GM18951 (cell line): ENCODE data around the gene OR10K1.
"Not testable (repeated sequence)": the region's sequence is repeated elsewhere in the genome, so short reads cannot be mapped to it uniquely, and the experiment has no call there.

ENCODE experiments used
- POLR2A ChIP-seq: IDR thresholded peaks from 4 replicates; pipeline ENCODE4 v1.6.1; 2011; ENCODE audit warnings: mild to moderate bottlenecking; ENCODE audit not compliant: insufficient read length, insufficient read depth; ENCODE audit errors: extremely low read depth
- in situ Hi-C: fragments of 300-500 bp; cut with MboI; formaldehyde crosslinking; loops from one replicate; pipeline ENCODE4 v1.12.0; 2022; ENCODE audit warnings: low sequenced_read_pairs, mixed read lengths, inconsistent platforms; ENCODE audit not compliant: unreplicated experiment

Gene OR10K1

GRCh38 chr1:158461534-158461933 is at the start of gene OR10K1:
OR10K1 (plus strand) TSS chr1:158461834; CDS start chr1:158465562, 3,728 bp downstream.
- no peak for TF ChIP-seq POLR2A
- in situ Hi-C loops = no loop called here

DNA sequence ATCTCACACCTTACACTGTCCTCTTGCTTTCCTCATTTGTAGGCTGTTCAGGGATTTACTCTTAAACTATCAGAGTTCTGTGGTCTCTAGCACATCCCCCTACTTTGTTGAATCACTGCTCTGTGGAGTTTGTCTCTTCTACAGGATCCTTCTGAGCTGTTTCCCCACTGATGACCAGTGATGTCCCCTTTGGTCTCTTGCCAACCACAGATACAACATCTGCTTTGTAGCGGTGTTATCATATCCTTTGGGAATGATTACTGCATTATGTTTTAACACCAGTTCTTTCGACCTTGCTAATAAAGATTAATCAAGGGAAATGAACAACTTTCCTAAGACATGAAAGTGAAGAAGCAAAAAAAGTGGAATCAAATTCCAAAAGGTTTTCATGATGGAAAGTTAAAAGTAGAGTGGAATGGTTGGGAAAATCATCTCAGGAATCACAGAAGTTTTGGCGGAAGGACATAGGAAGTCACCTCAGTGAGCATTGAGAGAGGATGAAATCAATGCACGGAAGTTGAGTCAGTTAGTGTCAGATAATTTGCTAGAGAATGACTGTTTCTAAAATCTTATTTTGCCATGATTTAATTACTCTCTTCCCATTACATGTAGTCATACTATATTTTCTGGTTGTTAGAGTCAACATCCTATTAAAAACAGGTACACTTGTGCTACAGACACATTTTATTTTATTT is 46.8 kb upstream of the OR10K1 start:
- no peak for TF ChIP-seq POLR2A
- in situ Hi-C loops = no loop called here

DNA sequence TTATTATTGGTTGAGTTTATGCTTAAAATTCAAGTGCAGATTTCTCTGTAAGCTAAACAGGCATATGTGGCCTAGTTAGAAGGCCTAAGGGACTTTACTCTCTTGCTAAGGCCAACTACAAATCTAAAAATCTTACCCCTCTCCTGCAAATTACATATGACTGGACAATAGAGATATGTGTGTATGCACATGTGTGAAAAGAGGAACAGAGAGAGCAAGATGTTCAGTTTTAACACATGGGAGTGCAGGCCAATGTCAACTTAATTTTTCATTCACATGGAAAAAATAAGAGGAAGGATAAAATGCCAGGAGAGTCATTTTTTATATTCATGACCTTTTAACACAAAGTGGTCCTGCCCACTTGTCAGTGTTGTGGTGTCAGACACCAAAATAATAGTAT is 44.0 kb upstream of the OR10K1 start:
- no peak for TF ChIP-seq POLR2A
- in situ Hi-C loops = no loop called here

- TF ChIP-seq POLR2A = no peak
- in situ Hi-C loops = no loop called here
Measured at GRCh38 chr1:158422212-158422611, 39.4 kb upstream of the OR10K1 start.

GRCh38 chr1:158425027-158425426 is 36.6 kb upstream of the OR10K1 start:
- TF ChIP-seq POLR2A = no peak
- in situ Hi-C loops = no loop called here

DNA sequence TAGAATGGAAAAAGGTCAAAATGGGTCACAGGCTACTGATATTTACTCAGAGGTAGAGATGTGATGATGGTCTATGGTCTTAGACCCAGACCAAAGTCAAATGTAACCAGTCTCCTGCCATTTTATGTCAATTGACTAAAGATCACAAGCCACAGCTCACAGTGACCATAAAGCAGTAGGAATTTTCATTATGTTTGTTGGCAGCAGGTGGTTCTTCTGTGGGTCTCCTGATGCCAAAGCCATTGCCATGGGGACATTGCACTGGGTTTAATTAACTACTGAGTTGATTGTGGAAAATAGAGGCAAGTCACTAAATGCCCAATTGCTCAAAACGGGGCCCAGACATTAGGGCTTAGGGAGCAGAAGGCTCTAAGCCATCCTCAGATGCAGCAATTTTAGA is 35.5 kb upstream of the OR10K1 start, which contains the start of gene OR10K2:
TSS of gene OR10K2 (minus strand) at position 101 of the 400 bp plus-strand sequence. CDS start 5,371 bp downstream, outside the sequence.
- in situ Hi-C loops = no loop called here
- no peak for TF ChIP-seq POLR2A

DNA sequence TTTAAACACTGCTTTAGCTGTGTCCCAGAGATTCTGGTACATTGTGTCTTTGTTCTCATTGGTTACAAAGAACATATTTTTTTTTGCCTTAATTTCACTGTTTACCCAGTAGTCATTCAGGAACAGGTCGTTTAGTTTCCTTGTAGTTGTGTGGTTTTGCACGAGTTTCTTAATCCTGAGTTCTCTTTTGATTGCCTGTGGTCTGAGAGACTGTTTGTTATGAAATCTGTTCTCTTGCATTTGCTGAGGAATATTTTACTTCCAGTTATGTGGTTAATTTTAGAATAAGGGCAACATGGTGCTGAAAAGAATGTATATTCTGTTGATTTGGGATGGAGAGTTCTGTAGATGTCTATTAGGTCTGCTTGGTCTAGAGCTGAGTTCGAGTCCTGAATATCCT is 31.5 kb upstream of the OR10K1 start:
- in situ Hi-C loops = not testable (repeated sequence)

- in situ Hi-C loops = no loop called here
- TF ChIP-seq POLR2A = no peak
Measured at GRCh38 chr1:158434741-158435140, 26.9 kb upstream of the OR10K1 start.

DNA sequence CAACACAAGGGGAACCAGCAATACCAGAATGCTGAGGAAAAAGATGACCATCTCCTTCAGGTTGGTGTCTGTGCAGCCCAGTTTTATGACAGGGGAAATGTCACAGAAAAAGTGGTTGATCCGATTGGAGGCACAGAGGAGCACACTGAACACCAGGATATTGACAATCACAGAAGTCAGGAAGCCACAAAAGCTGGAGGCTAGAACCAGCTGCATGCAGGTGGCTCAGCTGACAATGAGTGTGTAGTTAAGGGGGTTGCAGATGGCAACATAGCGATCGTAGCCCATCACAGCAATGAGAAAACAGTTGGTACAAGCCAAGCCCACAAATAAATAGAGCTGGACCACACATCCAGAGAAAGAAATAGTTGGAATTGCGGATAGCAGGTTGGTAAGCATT is 16.3 kb upstream of the OR10K1 start:
- no peak for TF ChIP-seq POLR2A
- in situ Hi-C loops = no loop called here

- in situ Hi-C loops = no loop called here
- no peak for TF ChIP-seq POLR2A
Measured at GRCh38 chr1:158454537-158454936, 7.1 kb upstream of the OR10K1 start.

DNA sequence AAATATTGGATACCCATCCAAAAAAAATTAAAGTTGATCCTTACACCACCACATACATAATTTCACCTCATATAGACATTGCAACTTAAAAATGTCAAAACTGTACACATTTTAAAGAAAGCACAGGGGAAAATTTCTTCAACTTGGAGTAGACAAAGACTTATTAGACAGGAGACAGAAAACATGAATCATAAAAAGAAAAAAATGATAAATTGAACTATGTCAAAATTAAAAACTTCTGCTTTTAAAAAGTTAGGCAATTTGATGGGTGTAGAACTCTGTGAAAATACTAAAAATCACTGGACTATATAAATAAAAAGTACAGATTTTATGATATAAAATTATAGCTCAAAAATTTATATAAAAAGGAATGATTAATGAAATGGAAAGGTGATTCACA is 4.4 kb upstream of the OR10K1 start:
- no peak for TF ChIP-seq POLR2A
- in situ Hi-C loops = no loop called here

GRCh38 chr1:158458263-158458662 is 3.4 kb upstream of the OR10K1 start:
- no peak for TF ChIP-seq POLR2A
- in situ Hi-C loops = no loop called here

DNA sequence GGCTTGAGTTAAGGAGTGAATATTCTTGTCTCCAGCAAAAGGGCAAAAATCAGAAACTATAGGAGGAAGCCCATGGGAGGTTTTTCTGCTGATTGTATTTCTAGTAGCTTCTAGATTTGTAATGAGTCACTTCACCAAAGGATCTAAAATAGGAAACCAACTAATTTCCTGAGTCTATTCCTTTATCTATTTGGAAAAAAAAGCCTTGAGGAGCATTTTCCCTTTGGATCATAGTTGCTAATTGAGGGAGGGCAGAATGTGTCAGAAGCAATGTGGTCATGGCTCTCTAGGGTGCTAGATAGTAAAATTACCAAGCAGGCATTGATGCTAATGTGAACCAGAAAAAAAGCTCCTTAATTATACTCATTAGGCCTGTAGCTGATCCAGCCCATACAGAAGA is 10.3 kb downstream of the OR10K1 start, which contains the start of gene OR10R2:
TSS of gene OR10R2 (plus strand) at position 301 of the 400 bp plus-strand sequence. CDS start 106 bp downstream, outside the sequence.
- TF ChIP-seq POLR2A = no peak
- in situ Hi-C loops = no loop called here

- no peak for TF ChIP-seq POLR2A
- in situ Hi-C loops = no loop called here
Measured at GRCh38 chr1:158485455-158485854, 23.8 kb downstream of the OR10K1 start.

- no peak for TF ChIP-seq POLR2A
- in situ Hi-C loops = no loop called here
Measured at GRCh38 chr1:158491316-158491715, 29.7 kb downstream of the OR10K1 start.

- in situ Hi-C loops = no loop called here
- TF ChIP-seq POLR2A = no peak
Measured at GRCh38 chr1:158493054-158493453, 31.4 kb downstream of the OR10K1 start.
